Liver (tissue), 9 donors: ENCODE measurements around the gene P3H2. TPM values are rescaled to one million over a fixed set of nuclear protein-coding genes. Genes with fewer than 3 reads are reported as not detected.

Source experiments
- DNase-seq: peaks from one replicate; pipeline ENCODE4 v3.0.0-alpha.2; 2017; ENCODE audit warnings: low spot score
- H3K27ac ChIP-seq, 2 donors: one replicate each; pipeline ENCODE4 v1.7.0; 2013; ENCODE audit warnings: inconsistent platforms in 2 of 2, low read length in 2 of 2, control low read depth in 1 of 2, low read depth in 1 of 2, mild to moderate bottlenecking in 1 of 2
- H3K27me3 ChIP-seq, 4 donors: one replicate each; pipeline versions ENCODE4 v1.6.1 to v1.7.0; 2013; ENCODE audit warnings: low read length in 3 of 4, inconsistent platforms in 1 of 4, mild to moderate bottlenecking in 1 of 4, moderate library complexity in 1 of 4; ENCODE audit not compliant: control insufficient read depth in 4 of 4, insufficient read depth in 4 of 4
- H3K36me3 ChIP-seq, 4 donors: one replicate each; pipeline versions ENCODE4 v1.6.1 to v1.7.0; 2013; ENCODE audit warnings: low read length in 3 of 4, mild to moderate bottlenecking in 3 of 4, low read depth in 1 of 4, moderate library complexity in 1 of 4; ENCODE audit not compliant: control insufficient read depth in 4 of 4, insufficient read depth in 3 of 4
- H3K4me1 ChIP-seq, 4 donors: one replicate each; pipeline versions ENCODE4 v1.6.1 to v1.7.0; 2013; ENCODE audit warnings: low read length in 3 of 4, mild to moderate bottlenecking in 3 of 4, moderate library complexity in 1 of 4; ENCODE audit not compliant: control insufficient read depth in 4 of 4, insufficient read depth in 4 of 4
- H3K4me3 ChIP-seq, 3 donors: one replicate each; pipeline versions ENCODE4 v1.6.1 to v1.7.0; 2013; ENCODE audit warnings: low read length in 3 of 3, control low read depth in 1 of 3, low read depth in 1 of 3, mild to moderate bottlenecking in 1 of 3
- H3K9ac ChIP-seq, 2 donors: one replicate each; pipeline ENCODE4 v1.7.0; 2013; ENCODE audit warnings: low read length in 2 of 2, mild to moderate bottlenecking in 2 of 2, moderate library complexity in 2 of 2, control low read depth in 1 of 2, low read depth in 1 of 2
- H3K9me3 ChIP-seq, 4 donors: one replicate each; pipeline versions ENCODE4 v1.6.1 to v1.7.0; 2013; ENCODE audit warnings: low read length in 3 of 4; ENCODE audit not compliant: control insufficient read depth in 4 of 4
- EGR1 ChIP-seq, 2 donors: IDR thresholded peaks; 2 replicates each; pipeline ENCODE4 v1.6.1; 2016 to 2018; ENCODE audit warnings: antibody characterized with exemption in 2 of 2, low read depth in 2 of 2
- FOXA1 ChIP-seq: IDR thresholded peaks from 2 replicates; pipeline ENCODE4 v1.6.1; 2016; ENCODE audit warnings: antibody characterized with exemption
- FOXA2 ChIP-seq: IDR thresholded peaks from 2 replicates; pipeline ENCODE4 v1.6.1; 2016; ENCODE audit warnings: antibody characterized with exemption
- GABPA ChIP-seq, 2 donors: IDR thresholded peaks in 1 of 2; conservative IDR thresholded peaks in 1 of 2; 2 replicates each; pipeline ENCODE4 v1.6.1; 2016; ENCODE audit warnings: antibody characterized with exemption in 2 of 2, mild to moderate bottlenecking in 1 of 2, moderate library complexity in 1 of 2
- HNF4A ChIP-seq, 2 donors: conservative IDR thresholded peaks; 2 replicates each; pipeline ENCODE4 v1.6.1; 2016; ENCODE audit warnings: antibody characterized with exemption in 2 of 2, mild to moderate bottlenecking in 2 of 2
- JUND ChIP-seq, 2 donors: IDR thresholded peaks; 2 replicates each; pipeline ENCODE4 v1.6.1; 2016; ENCODE audit warnings: antibody characterized with exemption in 2 of 2
- NR2F2 ChIP-seq: IDR thresholded peaks from 2 replicates; pipeline ENCODE4 v1.6.1; 2016; ENCODE audit warnings: antibody characterized with exemption
- RAD21 ChIP-seq, 2 donors: IDR thresholded peaks; 2 replicates each; pipeline ENCODE4 v1.6.1; 2016; ENCODE audit warnings: antibody characterized with exemption in 2 of 2, mild to moderate bottlenecking in 2 of 2
- RXRA ChIP-seq, 2 donors: IDR thresholded peaks; 2 replicates each; pipeline ENCODE4 v1.6.1; 2017 to 2018; ENCODE audit warnings: antibody characterized with exemption in 2 of 2, mild to moderate bottlenecking in 1 of 2
- SP1 ChIP-seq: IDR thresholded peaks from 2 replicates; pipeline ENCODE4 v1.6.1; 2018; ENCODE audit warnings: antibody characterized with exemption, mild to moderate bottlenecking
- TAF1 ChIP-seq: conservative IDR thresholded peaks from 2 replicates; pipeline ENCODE4 v1.6.1; 2016; ENCODE audit warnings: antibody characterized with exemption, mild to moderate bottlenecking
- WGBS: extraction: QIAGEN DNeasy Blood & Tissue Kit; methylation state at CpG from one replicate; pipeline ENCODE4 v1.1.7; 2013; 5-methylcytosine and 5-hydroxymethylcytosine counted together
- polyA plus RNA-seq, 2 donors: library from polyadenylated mRNA; stranded (reverse) in 1 of 2; unstranded in 1 of 2; fragments of 200-250 nt in 1 of 2; fragments of >200 nt in 1 of 2; fragmentation: Nextera tagmentation in 1 of 2; extraction: Ambion mirVana in 1 of 2; gene quantifications; one replicate each; pipeline versions ENCODE4 v1.2.1 to v1.2.3, GENCODE V29; 2013 to 2015
- total RNA-seq, 2 donors: library from RNA; depleted of rRNA; stranded (reverse); fragments of >200 nt; gene quantifications; one replicate each; pipeline ENCODE4 v1.2.3, GENCODE V29; 2014
- TF ChIP-seq, protein P1 (sequence below): IDR thresholded peaks from 2 replicates; pipeline ENCODE4 v1.6.1; 2016; ENCODE audit warnings: antibody characterized with exemption
- TF ChIP-seq, protein P2 (sequence below): fragments of 150-350 bp; IDR thresholded peaks from 2 replicates; pipeline ENCODE4 v1.5.1; 2017; ENCODE audit warnings: improper control_type of control experiment, low read depth, low read length; ENCODE audit not compliant: missing input control
- TF ChIP-seq, protein P3 (sequence below): IDR thresholded peaks from 2 replicates; pipeline ENCODE4 v1.6.1; 2016; ENCODE audit warnings: antibody characterized with exemption
- TF ChIP-seq, protein P4 (sequence below): IDR thresholded peaks from 2 replicates; pipeline ENCODE4 v1.6.1; 2016; ENCODE audit warnings: antibody characterized with exemption, mild to moderate bottlenecking
- TF ChIP-seq, protein P5 (sequence below): IDR thresholded peaks from 2 replicates; pipeline ENCODE4 v1.6.1; 2016; ENCODE audit warnings: antibody characterized with exemption
- donor health status: healthy.
- donor health status: healthy.
- donor health status: healthy.
- donor health status: healthy.
- donor health status: healthy.

Gene P3H2
- total and polyA plus RNA-seq, 4 donors, result 1.9 to 6.9 (median 4.1) TPM

DNA sequence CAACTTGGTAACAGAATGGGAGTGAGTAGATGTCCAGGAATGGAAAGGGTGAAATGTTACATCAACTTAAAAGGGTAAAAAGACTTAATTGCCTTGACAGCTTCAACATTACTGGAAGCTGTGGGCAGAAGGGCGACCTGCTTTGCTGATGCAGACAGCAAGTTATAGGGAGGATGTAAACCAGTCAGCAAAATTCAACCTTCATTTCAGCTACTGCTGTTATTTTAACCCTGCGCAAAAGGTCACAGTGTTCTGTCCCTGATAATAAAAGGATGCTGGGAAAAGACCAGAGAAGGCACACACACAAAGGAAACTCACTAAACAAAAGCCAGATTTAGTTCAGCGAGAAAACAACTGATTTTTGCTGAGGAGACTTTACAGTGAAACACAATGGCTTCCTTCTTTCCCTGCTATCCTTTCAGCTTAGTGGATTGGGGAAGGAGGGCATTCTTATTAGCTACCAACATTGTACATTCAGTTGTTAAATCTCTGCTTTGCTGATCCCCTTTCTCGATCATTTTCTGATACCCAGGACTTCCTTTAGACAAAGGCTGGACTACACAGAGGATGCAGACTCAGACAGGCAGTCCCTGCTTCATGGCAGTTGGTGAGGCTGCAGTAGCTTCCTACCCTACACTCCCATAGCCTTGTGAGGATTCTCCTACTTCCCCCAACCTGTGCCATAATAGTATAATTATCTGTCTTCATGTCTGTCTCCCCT, 62.0 kb downstream of the P3H2 start:
- Histone ChIP-seq H3K9me3 (no peaks in the 10 kb centered on the region), H3K27ac (peak overlapping the region; percentile 37 to 63), H3K4me1 (no peaks in the 10 kb centered on the region), H3K36me3 (no peaks in the 10 kb centered on the region), H3K9ac (no peak overlapping the region), H3K27me3 (peaks cover 0 to 3% (median 0%) of the 10 kb centered on the region in 4 donors), H3K4me3 (no peak overlapping the region)
- WGBS, result 69% methylated on average over 4 of the region's 4 CpGs
- no peak for TF ChIP-seq HNF4A (conservative IDR thresholded peaks at IDR 0.05)
- TF ChIP-seq, protein P1, sequence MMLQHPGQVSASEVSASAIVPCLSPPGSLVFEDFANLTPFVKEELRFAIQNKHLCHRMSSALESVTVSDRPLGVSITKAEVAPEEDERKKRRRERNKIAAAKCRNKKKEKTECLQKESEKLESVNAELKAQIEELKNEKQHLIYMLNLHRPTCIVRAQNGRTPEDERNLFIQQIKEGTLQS, result no peak
- no peak for TF ChIP-seq GABPA (IDR thresholded peaks at IDR 0.05 in 1 of 2, conservative IDR thresholded peaks at IDR 0.05 in 1 of 2)
- peak in 1 of 2 donors; percentile 24 for TF ChIP-seq RAD21 (IDR thresholded peaks at IDR 0.05)
- TF ChIP-seq NR2F2, result peak; percentile 94
- TF ChIP-seq TAF1, result no peak
- TF ChIP-seq EGR1 (IDR thresholded peaks at IDR 0.05; ENCODE audit: low read depth in 2 of 2), result no peak
- TF ChIP-seq, protein P2, sequence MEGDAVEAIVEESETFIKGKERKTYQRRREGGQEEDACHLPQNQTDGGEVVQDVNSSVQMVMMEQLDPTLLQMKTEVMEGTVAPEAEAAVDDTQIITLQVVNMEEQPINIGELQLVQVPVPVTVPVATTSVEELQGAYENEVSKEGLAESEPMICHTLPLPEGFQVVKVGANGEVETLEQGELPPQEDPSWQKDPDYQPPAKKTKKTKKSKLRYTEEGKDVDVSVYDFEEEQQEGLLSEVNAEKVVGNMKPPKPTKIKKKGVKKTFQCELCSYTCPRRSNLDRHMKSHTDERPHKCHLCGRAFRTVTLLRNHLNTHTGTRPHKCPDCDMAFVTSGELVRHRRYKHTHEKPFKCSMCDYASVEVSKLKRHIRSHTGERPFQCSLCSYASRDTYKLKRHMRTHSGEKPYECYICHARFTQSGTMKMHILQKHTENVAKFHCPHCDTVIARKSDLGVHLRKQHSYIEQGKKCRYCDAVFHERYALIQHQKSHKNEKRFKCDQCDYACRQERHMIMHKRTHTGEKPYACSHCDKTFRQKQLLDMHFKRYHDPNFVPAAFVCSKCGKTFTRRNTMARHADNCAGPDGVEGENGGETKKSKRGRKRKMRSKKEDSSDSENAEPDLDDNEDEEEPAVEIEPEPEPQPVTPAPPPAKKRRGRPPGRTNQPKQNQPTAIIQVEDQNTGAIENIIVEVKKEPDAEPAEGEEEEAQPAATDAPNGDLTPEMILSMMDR, result peak; percentile 2
- no peak for TF ChIP-seq FOXA1
- TF ChIP-seq, protein P3, sequence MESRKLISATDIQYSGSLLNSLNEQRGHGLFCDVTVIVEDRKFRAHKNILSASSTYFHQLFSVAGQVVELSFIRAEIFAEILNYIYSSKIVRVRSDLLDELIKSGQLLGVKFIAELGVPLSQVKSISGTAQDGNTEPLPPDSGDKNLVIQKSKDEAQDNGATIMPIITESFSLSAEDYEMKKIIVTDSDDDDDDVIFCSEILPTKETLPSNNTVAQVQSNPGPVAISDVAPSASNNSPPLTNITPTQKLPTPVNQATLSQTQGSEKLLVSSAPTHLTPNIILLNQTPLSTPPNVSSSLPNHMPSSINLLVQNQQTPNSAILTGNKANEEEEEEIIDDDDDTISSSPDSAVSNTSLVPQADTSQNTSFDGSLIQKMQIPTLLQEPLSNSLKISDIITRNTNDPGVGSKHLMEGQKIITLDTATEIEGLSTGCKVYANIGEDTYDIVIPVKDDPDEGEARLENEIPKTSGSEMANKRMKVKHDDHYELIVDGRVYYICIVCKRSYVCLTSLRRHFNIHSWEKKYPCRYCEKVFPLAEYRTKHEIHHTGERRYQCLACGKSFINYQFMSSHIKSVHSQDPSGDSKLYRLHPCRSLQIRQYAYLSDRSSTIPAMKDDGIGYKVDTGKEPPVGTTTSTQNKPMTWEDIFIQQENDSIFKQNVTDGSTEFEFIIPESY, result no peak
- peak; percentile 39 for TF ChIP-seq SP1
- peak; percentile 38 to 43 for TF ChIP-seq RXRA (IDR thresholded peaks at IDR 0.05)
- TF ChIP-seq, protein P4, sequence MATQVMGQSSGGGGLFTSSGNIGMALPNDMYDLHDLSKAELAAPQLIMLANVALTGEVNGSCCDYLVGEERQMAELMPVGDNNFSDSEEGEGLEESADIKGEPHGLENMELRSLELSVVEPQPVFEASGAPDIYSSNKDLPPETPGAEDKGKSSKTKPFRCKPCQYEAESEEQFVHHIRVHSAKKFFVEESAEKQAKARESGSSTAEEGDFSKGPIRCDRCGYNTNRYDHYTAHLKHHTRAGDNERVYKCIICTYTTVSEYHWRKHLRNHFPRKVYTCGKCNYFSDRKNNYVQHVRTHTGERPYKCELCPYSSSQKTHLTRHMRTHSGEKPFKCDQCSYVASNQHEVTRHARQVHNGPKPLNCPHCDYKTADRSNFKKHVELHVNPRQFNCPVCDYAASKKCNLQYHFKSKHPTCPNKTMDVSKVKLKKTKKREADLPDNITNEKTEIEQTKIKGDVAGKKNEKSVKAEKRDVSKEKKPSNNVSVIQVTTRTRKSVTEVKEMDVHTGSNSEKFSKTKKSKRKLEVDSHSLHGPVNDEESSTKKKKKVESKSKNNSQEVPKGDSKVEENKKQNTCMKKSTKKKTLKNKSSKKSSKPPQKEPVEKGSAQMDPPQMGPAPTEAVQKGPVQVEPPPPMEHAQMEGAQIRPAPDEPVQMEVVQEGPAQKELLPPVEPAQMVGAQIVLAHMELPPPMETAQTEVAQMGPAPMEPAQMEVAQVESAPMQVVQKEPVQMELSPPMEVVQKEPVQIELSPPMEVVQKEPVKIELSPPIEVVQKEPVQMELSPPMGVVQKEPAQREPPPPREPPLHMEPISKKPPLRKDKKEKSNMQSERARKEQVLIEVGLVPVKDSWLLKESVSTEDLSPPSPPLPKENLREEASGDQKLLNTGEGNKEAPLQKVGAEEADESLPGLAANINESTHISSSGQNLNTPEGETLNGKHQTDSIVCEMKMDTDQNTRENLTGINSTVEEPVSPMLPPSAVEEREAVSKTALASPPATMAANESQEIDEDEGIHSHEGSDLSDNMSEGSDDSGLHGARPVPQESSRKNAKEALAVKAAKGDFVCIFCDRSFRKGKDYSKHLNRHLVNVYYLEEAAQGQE, result no peak
- DNase-seq, result no peak

DNA sequence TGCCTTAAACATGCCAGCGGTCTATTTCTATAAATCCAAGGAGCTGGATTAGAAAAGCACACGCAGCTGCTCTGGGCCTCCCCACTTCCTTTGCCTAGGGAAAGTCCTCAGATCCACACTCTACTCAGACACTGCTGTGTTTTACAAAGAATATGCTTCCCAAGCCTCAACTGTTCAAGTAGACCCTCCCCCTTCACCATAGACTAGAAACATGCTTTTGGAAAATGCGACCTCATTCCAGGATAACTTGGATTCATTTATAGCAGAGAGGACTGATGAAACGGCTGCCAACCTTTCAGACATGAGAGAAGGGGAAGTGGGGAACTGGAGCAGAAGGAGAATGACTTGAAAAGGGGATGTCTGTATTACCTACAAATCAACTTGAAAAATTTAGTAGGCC, 64.0 kb downstream of the P3H2 start:
- Histone ChIP-seq H3K9me3 (no peaks in the 10 kb centered on the region), H3K27ac (no peak overlapping the region), H3K4me3 (no peak overlapping the region), H3K27me3 (peaks cover 0 to 3% (median 0%) of the 10 kb centered on the region in 4 donors), H3K9ac (no peak overlapping the region), H3K36me3 (no peaks in the 10 kb centered on the region), H3K4me1 (no peaks in the 10 kb centered on the region)
- no peak for DNase-seq
- 76% methylated on average over 4 of the region's 4 CpGs for WGBS
- TF ChIP-seq, protein P3, result no peak
- TF ChIP-seq, protein P5, sequence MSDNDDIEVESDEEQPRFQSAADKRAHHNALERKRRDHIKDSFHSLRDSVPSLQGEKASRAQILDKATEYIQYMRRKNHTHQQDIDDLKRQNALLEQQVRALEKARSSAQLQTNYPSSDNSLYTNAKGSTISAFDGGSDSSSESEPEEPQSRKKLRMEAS, result no peak
- TF ChIP-seq JUND (IDR thresholded peaks at IDR 0.05) (no peak), TAF1 (no peak), GABPA (IDR thresholded peaks at IDR 0.05 in 1 of 2, conservative IDR thresholded peaks at IDR 0.05 in 1 of 2) (no peak), HNF4A (conservative IDR thresholded peaks at IDR 0.05) (no peak), NR2F2 (no peak), FOXA2 (no peak)
- TF ChIP-seq, protein P4, result no peak
